Measurements from ENCODE around the gene KCNIP4.

- no peak for TF ChIP-seq JUN (IDR thresholded peaks at IDR 0.05; ENCODE audit: borderline replicate concordance, insufficient read depth, insufficient read length, low read depth)
- TF ChIP-seq POLR2AphosphoS5 (IDR thresholded peaks at IDR 0.05; ENCODE audit: insufficient read depth, low read depth, low read length) = no peak
- no peak for TF ChIP-seq CTCF (IDR thresholded peaks at IDR 0.05; ENCODE audit: extremely low read depth in 1 of 2, insufficient read depth in 1 of 2, low read depth in 1 of 2, low read length in 2 of 2)
- no peak for TF ChIP-seq POLR2A (IDR thresholded peaks at IDR 0.05; ENCODE audit: low read depth, low read length)
- no peak for TF ChIP-seq FOS (IDR thresholded peaks at IDR 0.05; ENCODE audit: borderline replicate concordance, insufficient read depth, low read length)
- TF ChIP-seq MAX (IDR thresholded peaks at IDR 0.05; ENCODE audit: insufficient read depth, insufficient read length) = no peak
- TF ChIP-seq EZH2 (IDR thresholded peaks at IDR 0.05; ENCODE audit: borderline replicate concordance, low read depth, low read length, severe bottlenecking) = no peak
- no peak for TF ChIP-seq MYC (IDR thresholded peaks at IDR 0.05; ENCODE audit: low read depth, low read length)
These were observed 1080.5 kb downstream of the KCNIP4 start for GRCh38 chr4:20868108-20868507.

Measured in endothelial cell of umbilical vein (primary cell).